Esophagus muscularis mucosa (tissue), 4 donors: ENCODE measurements around the gene NBPF11. TPM values are rescaled to one million over a fixed set of nuclear protein-coding genes. Genes with fewer than 3 reads are reported as not detected.
"Not testable (repeated sequence)": the region's sequence is repeated elsewhere in the genome, so short reads cannot be mapped to it uniquely, and the experiment has no call there.

ENCODE experiments used
- DNase-seq: peaks from one replicate; pipeline ENCODE4 v3.0.0-alpha.2; 2017; ENCODE audit errors: extremely low spot score
- H3K27ac ChIP-seq, 4 donors: fragments of 200-600 bp; sonication (generic); replicated peaks in 1 of 4; 1 replicate in 3 of 4; 2 replicates in 1 of 4; pipeline ENCODE4 v1.5.1; 2016 to 2019; ENCODE audit warnings: mild to moderate bottlenecking in 1 of 4
- H3K27me3 ChIP-seq, 4 donors: fragments of 200-600 bp; sonication (generic); one replicate each; pipeline versions ENCODE4 v1.5.1 to v1.6.0; 2016 to 2019
- H3K36me3 ChIP-seq, 4 donors: fragments of 200-600 bp; sonication (generic); one replicate each; pipeline ENCODE4 v1.5.1; 2016 to 2019
- H3K4me1 ChIP-seq, 4 donors: fragments of 200-600 bp; sonication (generic); one replicate each; pipeline ENCODE4 v1.5.1; 2016 to 2019
- H3K4me3 ChIP-seq, 4 donors: fragments of 200-600 bp; sonication (generic); 1 replicate in 2 of 4; 2 replicates in 2 of 4; pipeline ENCODE4 v1.5.1; 2016 to 2019; ENCODE audit warnings: mild to moderate bottlenecking in 4 of 4, moderate library complexity in 1 of 4
- H3K9me3 ChIP-seq, 4 donors: fragments of 200-600 bp; sonication (generic); 1 replicate in 3 of 4; 2 replicates in 1 of 4; pipeline ENCODE4 v1.5.1; 2016 to 2019
- EP300 ChIP-seq: sonication (generic); formaldehyde crosslinking; IDR thresholded peaks from one replicate; pipeline ENCODE4 v1.6.1; 2017; ENCODE audit warnings: antibody characterized with exemption
- POLR2A ChIP-seq: fragments of 450-650 bp; IDR thresholded peaks from one replicate; pipeline ENCODE4 v1.6.1; 2017; ENCODE audit warnings: antibody characterized with exemption, moderate library complexity, mild to moderate bottlenecking, low read depth
- POLR2AphosphoS5 ChIP-seq, 2 donors: sonication (generic); formaldehyde crosslinking; IDR thresholded peaks; one replicate each; pipeline ENCODE4 v1.6.1; 2017; ENCODE audit warnings: antibody characterized with exemption in 2 of 2
- WGBS: methylation state at CpG from one replicate; pipeline ENCODE4 v1.1.5; 2018; 5-methylcytosine and 5-hydroxymethylcytosine counted together
- intact Hi-C: fragments of 100-400 bp; cut with DNase I; formaldehyde crosslinking; loops from one replicate; pipeline ENCODE4 v1.15.1; 2023
- total RNA-seq, 4 donors: library from RNA; depleted of rRNA; stranded (reverse); fragments of >200 nt; gene quantifications; one replicate each; pipeline versions ENCODE4 v1.1.0 to v1.2.1, GENCODE V29; 2016
- TF ChIP-seq, protein P1 (sequence below), 3 experiments: fragments of 200-600 bp in 2 of 3; fragments of 450-650 bp in 1 of 3; sonication (generic) in 2 of 3; IDR thresholded peaks; one replicate each; pipeline ENCODE4 v1.5.1; 2017 to 2019; ENCODE audit warnings: antibody characterized with exemption in 3 of 3, mild to moderate bottlenecking in 2 of 3, moderate library complexity in 1 of 3

NBPF11 gene
- total RNA-seq, 4 donors from 2014 or later, result 5.1 to 8.0 (median 6.7) TPM

DNA sequence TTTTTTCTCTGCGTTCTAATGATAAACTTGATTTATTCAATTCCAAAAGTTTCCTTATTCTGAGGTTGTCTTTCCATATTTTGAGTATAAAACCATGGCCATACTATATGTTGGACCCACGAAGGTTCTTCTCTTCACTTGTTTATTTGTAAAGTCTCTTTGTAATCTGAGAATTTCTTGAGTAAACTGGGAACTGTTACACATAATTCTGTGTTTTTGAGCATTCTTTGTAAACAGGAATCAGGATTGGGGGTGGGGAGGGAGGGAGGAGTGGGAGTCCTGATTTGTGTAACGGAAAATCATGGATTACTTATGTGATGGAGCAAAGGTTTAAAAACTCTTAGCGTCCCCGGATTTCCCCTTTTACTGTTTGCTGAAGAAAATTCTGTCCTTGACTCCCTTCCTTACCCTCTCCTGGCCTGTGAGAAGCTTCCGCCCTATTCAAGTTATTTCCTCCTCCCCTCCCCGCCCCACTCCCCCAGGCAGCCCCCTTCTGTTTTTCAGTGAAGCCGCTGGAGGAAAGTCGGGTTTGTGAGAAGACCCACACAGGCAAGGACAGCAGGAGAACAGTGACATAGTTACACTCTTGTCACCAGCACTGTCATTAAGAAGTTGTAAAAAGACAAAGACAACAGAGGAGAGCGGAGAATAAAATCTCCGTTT lies 6.4 kb upstream of the NBPF11 start:
- H3K36me3 ChIP-seq, result no peaks in the 10 kb centered on the region
- peaks cover 0 to 13% (median 2%) of the 10 kb centered on the region in 4 donors for H3K4me1 ChIP-seq
- no peak overlapping the region for H3K27ac ChIP-seq
- H3K4me3 ChIP-seq, result no peak overlapping the region
- H3K27me3 ChIP-seq, result peaks cover 0 to 58% (median 17%) of the 10 kb centered on the region in 4 donors
- no peaks in the 10 kb centered on the region for H3K9me3 ChIP-seq
- DNase-seq, result no peak
- WGBS, result 47% methylated on average over 11 of the region's 11 CpGs
- TF ChIP-seq POLR2A (no peak), POLR2AphosphoS5 (IDR thresholded peaks at IDR 0.05) (no peak), EP300 (no peak)
- TF ChIP-seq, protein P1, sequence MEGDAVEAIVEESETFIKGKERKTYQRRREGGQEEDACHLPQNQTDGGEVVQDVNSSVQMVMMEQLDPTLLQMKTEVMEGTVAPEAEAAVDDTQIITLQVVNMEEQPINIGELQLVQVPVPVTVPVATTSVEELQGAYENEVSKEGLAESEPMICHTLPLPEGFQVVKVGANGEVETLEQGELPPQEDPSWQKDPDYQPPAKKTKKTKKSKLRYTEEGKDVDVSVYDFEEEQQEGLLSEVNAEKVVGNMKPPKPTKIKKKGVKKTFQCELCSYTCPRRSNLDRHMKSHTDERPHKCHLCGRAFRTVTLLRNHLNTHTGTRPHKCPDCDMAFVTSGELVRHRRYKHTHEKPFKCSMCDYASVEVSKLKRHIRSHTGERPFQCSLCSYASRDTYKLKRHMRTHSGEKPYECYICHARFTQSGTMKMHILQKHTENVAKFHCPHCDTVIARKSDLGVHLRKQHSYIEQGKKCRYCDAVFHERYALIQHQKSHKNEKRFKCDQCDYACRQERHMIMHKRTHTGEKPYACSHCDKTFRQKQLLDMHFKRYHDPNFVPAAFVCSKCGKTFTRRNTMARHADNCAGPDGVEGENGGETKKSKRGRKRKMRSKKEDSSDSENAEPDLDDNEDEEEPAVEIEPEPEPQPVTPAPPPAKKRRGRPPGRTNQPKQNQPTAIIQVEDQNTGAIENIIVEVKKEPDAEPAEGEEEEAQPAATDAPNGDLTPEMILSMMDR (IDR thresholded peaks at IDR 0.05), result no peak
- intact Hi-C loops, result no loop called here

DNA sequence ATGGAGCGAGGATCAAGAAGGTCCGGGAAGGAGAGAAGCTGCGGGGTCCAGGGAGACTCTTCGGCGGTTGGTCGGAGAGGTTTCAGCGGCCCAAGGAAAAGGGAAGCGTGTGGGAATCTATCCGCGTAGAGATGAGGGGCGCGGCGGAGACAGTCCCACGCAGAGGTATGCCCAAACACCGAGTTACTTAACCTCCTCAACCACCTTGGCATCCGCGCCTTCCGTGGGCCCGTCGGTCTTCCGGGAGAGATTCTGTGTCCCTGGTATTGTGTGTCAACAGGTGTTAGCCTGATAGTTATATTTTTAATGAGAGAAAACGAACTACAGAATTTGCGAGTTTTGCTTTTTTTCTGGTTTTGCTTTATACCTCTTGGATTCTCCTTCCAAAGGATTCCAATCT lies 5.7 kb upstream of the NBPF11 start:
- intact Hi-C loops, DNase-seq, H3K36me3 ChIP-seq, H3K27ac ChIP-seq, H3K9me3 ChIP-seq, H3K4me3 ChIP-seq: not testable (repeated sequence)
- Histone ChIP-seq H3K27me3 (peaks cover 0 to 58% (median 17%) of the 10 kb centered on the region in 4 donors), H3K4me1 (peaks cover 0 to 13% (median 2%) of the 10 kb centered on the region in 4 donors)
- 59% methylated on average over 3 of the region's 23 CpGs for whole genome bisulfite sequencing

DNA sequence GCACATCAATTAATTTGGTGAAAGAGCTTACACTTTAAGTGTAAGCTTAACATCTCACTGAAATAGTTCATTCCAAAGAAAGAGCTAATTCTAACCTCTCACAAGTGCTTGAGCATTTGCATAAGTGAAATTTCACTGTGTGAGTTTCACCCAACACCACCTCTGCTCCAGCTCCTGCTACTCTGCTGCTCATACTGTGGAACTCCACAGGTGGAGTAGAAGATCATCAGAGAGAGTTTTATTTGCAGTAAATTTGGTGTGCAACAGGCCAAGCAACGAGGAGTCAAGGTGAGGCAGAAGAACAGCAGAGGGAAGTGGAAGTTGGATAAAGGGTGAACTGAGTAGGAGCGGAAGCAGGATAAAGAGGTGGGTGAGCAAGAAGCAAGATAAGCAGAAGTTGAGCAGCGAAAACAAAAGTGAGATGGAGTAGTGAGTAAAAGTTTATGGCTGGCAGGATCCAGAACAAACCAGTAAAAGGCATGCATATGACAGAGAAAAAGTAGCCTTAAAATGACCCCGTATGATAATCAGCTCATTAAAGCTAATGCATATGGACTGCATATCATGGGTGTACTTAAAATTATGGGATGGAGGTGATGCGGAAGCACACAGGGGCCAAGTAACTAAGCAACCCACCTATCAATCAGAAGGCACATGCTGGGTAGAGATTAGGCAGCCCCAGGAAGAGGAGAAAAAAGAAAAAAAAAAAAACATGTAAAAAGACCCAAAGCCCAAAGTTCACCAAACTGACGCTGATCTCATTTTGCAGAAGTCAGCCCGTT lies 3.6 kb upstream of the NBPF11 start:
- H3K4me1 ChIP-seq, result peaks cover 0 to 17% (median 7%) of the 10 kb centered on the region in 4 donors
- H3K9me3 ChIP-seq, H3K4me3 ChIP-seq, H3K27ac ChIP-seq, DNase-seq, H3K36me3 ChIP-seq, intact Hi-C loops: not testable (repeated sequence)
- peaks cover 0 to 38% (median 16%) of the 10 kb centered on the region in 4 donors for H3K27me3 ChIP-seq
- 31% methylated on average over 5 of the region's 7 CpGs for WGBS

DNA sequence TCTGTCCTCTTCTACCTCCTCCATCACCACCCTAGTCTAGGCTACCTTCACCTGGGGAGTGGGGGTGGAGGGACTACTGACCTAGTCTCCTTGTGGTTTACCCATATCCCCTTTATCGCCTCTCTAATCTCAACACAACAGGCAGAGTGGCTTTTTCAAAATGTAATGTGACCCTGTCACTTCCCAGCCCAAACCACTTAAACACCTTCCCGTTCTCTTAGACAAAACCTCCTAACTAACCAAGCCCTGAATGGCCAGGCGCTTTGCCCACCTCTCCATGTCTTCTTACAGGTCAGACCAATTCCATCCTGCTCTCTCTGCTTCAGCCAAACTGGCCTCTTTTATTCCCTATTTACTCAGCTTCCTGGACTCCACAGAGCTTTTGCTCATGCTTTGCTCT lies 714 bp upstream of the NBPF11 start:
- not testable (repeated sequence) for H3K36me3 ChIP-seq

DNA sequence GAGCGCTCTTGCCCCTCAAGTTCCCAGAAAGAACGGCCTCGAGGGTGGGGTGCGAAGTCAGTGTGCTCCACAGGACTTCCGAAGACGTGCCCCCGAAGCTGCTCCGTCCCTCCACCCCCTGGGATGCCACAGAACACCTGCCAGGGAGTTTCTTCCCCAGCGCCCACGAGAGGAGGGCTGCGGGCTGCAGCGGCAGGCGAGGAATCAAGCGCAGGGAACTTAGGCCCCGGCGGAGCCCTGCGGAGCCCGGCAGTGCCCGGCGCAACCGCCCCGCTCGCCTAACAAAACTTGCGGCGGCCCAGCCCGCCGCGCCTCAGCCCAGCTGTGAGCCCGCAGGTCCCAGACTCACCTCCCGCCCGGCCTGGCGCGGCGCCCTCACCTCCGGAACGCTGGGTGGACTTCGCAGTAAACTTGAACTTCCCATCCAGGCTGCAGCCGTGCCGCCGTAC lies 686 bp downstream of the NBPF11 start:
- WGBS, result no CpG with 5 or more reads among the region's 40 CpGs
- intact Hi-C loops, H3K9me3 ChIP-seq, DNase-seq, H3K36me3 ChIP-seq, H3K27me3 ChIP-seq: not testable (repeated sequence)
- H3K4me3 ChIP-seq, result peak overlapping the region; percentile 74 to 86 (median 76)
- H3K4me1 ChIP-seq, result peaks cover 0 to 10% (median 8%) of the 10 kb centered on the region in 4 donors
- peak overlapping the region; percentile 77 to 83 (median 78) for H3K27ac ChIP-seq

More for the DNA sequence above, 714 bp upstream of the NBPF11 start:
- intact Hi-C loops, H3K4me3 ChIP-seq, H3K27ac ChIP-seq, H3K9me3 ChIP-seq, DNase-seq, H3K27me3 ChIP-seq: not testable (repeated sequence)
- H3K4me1 ChIP-seq, result peaks cover 0 to 10% (median 8%) of the 10 kb centered on the region in 4 donors
- 87% methylated on average over 3 of the region's 3 CpGs for WGBS

DNA sequence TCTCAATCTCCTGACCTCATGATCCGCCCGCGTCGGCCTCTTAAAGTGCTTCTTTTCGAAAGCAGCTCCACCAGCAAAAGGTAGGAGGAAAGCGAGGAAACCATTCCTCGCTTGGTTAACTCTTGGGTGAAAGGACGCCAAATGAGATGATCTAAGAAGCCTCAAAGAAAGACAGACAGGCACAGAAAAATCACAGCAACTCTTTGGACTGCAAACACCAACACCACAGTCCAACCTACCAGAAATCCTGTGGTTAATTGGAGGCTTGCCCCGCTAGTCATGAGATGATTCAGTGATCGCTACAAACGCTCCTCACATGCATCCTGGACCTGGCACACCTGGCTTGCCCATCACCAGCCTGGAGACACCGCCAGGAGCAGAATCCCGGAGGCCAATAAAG lies 1.1 kb downstream of the NBPF11 start:
- WGBS, result 39% methylated on average over 8 of the region's 13 CpGs
- DNase-seq, H3K9me3 ChIP-seq, intact Hi-C loops, H3K27me3 ChIP-seq, H3K36me3 ChIP-seq: not testable (repeated sequence)
- peaks cover 0 to 10% (median 8%) of the 10 kb centered on the region in 4 donors for H3K4me1 ChIP-seq
- peak overlapping the region in 2 of 4 donors; percentile 78 for H3K27ac ChIP-seq
- H3K4me3 ChIP-seq, result peak overlapping the region; percentile 74 to 86 (median 76)

DNA sequence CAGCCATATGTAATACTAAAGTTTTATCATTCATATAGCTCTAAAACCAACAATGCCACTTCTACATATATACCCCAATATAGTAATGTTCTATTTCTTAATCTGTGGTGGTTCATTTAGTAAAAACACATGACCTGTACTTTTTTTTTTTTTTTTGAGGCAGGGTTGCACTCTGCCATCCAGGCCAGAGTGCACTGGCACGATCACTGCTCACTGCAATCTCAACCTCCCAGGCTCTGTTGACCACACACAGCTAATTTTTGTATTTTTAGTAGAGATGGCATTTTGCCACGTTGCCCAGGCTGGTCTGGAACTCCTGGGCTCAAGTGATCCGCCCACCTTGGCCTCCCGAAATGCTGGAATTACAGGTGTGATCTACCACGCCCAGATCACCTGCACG lies 2.1 kb downstream of the NBPF11 start:
- intact Hi-C loops, H3K9me3 ChIP-seq, H3K4me3 ChIP-seq, H3K36me3 ChIP-seq, H3K27ac ChIP-seq, DNase-seq, H3K27me3 ChIP-seq: not testable (repeated sequence)
- WGBS, result 50% methylated on average over 2 of the region's 6 CpGs
- peaks cover 0 to 10% (median 8%) of the 10 kb centered on the region in 4 donors for H3K4me1 ChIP-seq

DNA sequence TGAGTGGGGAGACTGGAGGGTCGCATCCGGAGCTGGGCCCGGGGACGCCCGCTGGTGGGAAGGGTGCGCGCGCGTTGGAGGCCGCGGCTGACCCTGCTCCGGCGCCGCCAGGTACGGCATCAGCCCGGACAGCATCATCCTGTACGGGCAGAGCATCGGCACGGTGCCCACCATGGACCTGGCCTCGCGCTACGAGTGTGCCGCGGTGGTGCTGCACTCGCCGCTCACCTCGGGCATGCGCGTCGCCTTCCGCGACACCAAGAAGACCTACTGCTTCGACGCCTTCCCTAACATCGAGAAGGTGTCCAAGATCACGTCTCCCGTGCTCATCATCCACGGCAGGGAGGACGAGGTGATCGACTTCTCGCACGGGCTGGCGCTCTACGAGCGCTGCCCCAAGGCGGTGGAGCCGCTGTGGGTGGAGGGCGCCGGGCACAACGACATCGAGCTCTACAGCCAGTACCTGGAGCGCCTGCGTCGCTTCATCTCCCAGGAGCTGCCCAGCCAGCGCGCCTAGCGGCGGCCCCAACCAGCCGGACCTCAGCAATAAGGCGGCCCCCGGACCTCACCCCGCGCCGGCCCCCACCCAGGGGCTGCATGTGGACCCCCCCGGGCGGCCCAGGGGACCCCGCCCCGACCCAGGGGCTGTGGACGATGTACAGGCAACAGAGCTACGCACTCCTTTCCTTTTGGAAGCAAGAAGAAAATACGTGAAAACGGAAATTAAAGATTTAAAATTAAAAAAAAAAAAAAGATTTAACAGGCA lies 2.8 kb downstream of the NBPF11 start:
- DNase-seq, H3K27ac ChIP-seq, intact Hi-C loops, H3K27me3 ChIP-seq, H3K9me3 ChIP-seq, H3K36me3 ChIP-seq, H3K4me3 ChIP-seq: not testable (repeated sequence)
- peaks cover 0 to 10% (median 8%) of the 10 kb centered on the region in 4 donors for H3K4me1 ChIP-seq
- 95% methylated on average over 9 of the region's 72 CpGs for WGBS

DNA sequence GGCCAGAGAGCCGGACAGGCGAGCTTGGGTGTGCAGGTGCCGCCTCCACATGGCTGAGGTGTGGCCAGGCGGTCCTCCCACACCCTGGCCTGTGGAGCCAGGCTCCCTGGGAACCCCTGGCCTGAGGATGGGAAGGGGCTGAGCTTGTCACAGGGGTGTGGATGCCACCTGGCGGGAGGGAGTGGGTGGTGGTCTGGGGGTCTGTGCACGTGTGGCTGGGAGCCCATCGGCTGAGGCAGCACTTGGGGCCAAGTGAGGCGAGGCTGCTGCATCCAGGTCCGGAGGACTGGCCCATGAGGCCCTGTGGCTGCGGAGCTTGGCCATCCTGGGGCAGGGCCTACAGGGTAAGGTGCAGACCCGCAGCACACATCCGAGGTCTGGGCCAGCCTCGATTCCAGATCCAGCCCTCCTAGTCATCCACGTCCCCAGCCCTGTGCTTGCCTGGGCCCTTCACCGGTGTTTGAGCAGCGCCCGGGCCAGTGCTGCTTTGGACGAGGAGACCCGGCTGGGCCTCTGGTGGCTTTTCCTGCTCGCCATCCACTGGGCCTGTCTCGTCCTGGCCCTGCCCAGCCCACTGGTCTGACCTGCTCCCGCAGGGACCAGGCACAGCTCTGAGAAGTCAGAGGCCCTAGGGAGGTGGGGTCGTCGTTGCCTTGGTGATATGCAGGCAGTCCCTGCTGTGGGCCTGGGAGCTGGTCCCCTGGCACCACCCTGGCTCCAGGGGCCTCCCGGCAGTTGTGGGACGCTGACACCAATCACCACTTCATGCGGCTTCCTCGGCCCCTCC lies 4.8 kb downstream of the NBPF11 start:
- DNase-seq, H3K27ac ChIP-seq, intact Hi-C loops, H3K36me3 ChIP-seq, H3K9me3 ChIP-seq, H3K27me3 ChIP-seq, H3K4me3 ChIP-seq: not testable (repeated sequence)
- 98% methylated on average over 8 of the region's 28 CpGs for WGBS
- H3K4me1 ChIP-seq, result peaks cover 0 to 10% (median 8%) of the 10 kb centered on the region in 4 donors
